BJ (cell line): ENCODE measurements around the gene POLD3. TPM values are rescaled to one million over a fixed set of nuclear protein-coding genes. Genes with fewer than 3 reads are reported as not detected.

Experiments
- CTCF ChIA-PET: fragments of 350-600 bp; formaldehyde crosslinking; extraction: SDS; loops from one replicate; lab custom pipeline; 2021; ENCODE audit warnings: antibody characterized with exemption, inconsistent platforms; lab: Yijun Ruan, JAX
- POLR2A ChIA-PET: fragments of 300-600 bp; sonication (Branson Sonifier 250); formaldehyde crosslinking; extraction: SDS; loops from one replicate; lab custom pipeline; 2021; ENCODE audit warnings: antibody characterized with exemption; lab: Charles Lee
- DNase-seq: peaks from one replicate; pipeline ENCODE4 v3.0.0-alpha.2; 2011; ENCODE audit warnings: low read depth
- H3K27me3 ChIP-seq: 2 replicates; pipeline ENCODE4 v1.6.0; 2011; ENCODE audit warnings: low read length; ENCODE audit not compliant: control insufficient read depth, insufficient read depth
- H3K36me3 ChIP-seq: 2 replicates; pipeline ENCODE4 v1.5.1; 2011; ENCODE audit warnings: low read length; ENCODE audit not compliant: control insufficient read depth, insufficient read depth
- H3K4me3 ChIP-seq: 2 replicates; pipeline ENCODE4 v1.5.1; 2011; ENCODE audit warnings: low read depth, mild to moderate bottlenecking, control low read depth, low read length
- polyA plus RNA-seq: library from polyadenylated mRNA; depleted of rRNA; stranded (reverse); fragments of >200 nt; gene quantifications from 2 replicates; pipeline ENCODE4 v1.2.3, GENCODE V29; 2011
- TF ChIP-seq, protein P1 (sequence below): IDR thresholded peaks from 2 replicates; pipeline ENCODE4 v1.5.1; 2011; ENCODE audit warnings: low read depth, mild to moderate bottlenecking, control low read depth, inconsistent platforms, low read length, moderate library complexity; ENCODE audit not compliant: insufficient read depth

POLD3 gene
- polyA plus RNA-seq, 1 experiment, result 11.4 TPM

- ChIA-PET POLR2A (no interaction called here), CTCF (interaction anchor here (0.8 to 9.9 kb wide), 4 partner anchors 19 to 117 kb away, joined by 3 to 181 read pairs (median 3); no protein-coding TSS in a partner anchor)
- DNase-seq, result no peak
- Histone ChIP-seq H3K4me3 (no peak overlapping the region), H3K27me3 (peaks cover 9% of the 10 kb centered on the region), H3K36me3 (no peaks in the 10 kb centered on the region)
- TF ChIP-seq, protein P1, sequence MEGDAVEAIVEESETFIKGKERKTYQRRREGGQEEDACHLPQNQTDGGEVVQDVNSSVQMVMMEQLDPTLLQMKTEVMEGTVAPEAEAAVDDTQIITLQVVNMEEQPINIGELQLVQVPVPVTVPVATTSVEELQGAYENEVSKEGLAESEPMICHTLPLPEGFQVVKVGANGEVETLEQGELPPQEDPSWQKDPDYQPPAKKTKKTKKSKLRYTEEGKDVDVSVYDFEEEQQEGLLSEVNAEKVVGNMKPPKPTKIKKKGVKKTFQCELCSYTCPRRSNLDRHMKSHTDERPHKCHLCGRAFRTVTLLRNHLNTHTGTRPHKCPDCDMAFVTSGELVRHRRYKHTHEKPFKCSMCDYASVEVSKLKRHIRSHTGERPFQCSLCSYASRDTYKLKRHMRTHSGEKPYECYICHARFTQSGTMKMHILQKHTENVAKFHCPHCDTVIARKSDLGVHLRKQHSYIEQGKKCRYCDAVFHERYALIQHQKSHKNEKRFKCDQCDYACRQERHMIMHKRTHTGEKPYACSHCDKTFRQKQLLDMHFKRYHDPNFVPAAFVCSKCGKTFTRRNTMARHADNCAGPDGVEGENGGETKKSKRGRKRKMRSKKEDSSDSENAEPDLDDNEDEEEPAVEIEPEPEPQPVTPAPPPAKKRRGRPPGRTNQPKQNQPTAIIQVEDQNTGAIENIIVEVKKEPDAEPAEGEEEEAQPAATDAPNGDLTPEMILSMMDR, result no peak
Observed at GRCh38 chr11:74568028-74568427, 24.4 kb upstream of the POLD3 start.

DNA sequence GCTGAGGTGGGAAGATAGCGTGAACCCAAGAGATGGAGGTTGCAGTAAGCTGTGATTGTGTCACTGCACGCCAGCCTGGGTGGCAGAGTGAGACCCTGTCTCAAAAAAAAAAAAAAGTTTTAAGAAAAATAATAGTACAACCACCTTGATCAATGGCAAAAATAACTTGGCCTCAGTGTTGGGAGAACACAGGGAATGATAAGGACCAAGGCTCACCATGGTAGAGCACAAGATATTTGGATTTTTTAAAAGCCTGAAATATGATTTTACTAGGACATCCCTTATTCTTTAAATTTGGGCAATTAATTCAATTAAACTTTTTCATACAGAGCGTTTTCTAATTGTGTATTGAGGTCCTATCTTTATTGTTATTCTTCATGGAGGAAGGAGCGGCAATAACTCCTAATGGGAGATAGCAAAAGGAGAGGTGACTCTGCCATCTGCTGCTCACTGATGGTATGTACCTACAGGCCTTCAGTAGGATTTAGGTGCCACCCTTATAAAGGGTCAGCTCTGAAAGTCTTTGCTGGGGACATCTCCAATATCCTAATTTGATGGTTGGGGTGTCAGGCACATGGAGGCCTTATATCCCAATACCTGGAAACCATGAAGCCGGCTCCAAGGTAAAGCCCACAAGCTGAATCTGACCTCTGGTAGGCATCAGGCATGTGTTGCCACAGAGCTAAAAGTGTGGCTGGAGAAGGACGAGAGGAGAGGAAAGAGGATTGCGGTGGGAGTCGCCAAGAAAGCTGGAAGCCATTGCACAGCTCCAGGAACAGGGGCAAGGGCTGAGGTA is 21.9 kb upstream of the POLD3 start:
- TF ChIP-seq, protein P1, result peak; percentile 66
- Histone ChIP-seq H3K27me3 (peaks cover 9% of the 10 kb centered on the region), H3K4me3 (no peak overlapping the region), H3K36me3 (no peaks in the 10 kb centered on the region)
- CTCF ChIA-PET, result interaction anchor here (0.6 to 9.9 kb wide), 16 partner anchors 9 to 315 kb away, joined by 3 to 181 read pairs (median 4); partner anchors contain the start of gene KCNE3
- DNase-seq, result no peak
- POLR2A ChIA-PET, result no interaction called here

- TF ChIP-seq, protein P1, result no peak
- H3K4me3 ChIP-seq, result no peak overlapping the region
- CTCF ChIA-PET, result interaction anchor here (0.6 to 9.9 kb wide), 14 partner anchors 9 to 316 kb away, joined by 3 to 181 read pairs (median 4); partner anchors contain the start of gene KCNE3
- no peaks in the 10 kb centered on the region for H3K36me3 ChIP-seq
- DNase-seq, result no peak
- POLR2A ChIA-PET, result no interaction called here
- H3K27me3 ChIP-seq, result peaks cover 9% of the 10 kb centered on the region
Observed at GRCh38 chr11:74571062-74571399, 21.4 kb upstream of the POLD3 start.

DNA sequence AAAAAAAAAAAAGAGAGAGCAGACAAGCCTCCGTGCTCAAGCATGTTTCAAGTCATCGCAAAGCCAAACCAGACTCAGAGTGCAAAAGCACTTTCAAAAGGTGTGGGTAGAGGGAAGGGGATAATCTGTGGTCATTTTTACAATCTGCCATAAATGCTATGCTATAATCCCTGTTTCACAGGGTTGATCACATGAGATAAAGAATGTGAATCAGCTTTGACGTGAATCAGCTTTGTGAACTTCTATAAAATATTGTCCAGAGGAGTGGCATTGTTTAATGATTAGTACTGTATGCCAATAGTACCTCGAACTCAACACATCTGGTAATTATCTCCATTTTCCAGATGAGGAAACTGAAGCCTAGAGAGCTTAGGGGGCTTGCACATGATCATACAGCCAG is 20.0 kb upstream of the POLD3 start:
- CTCF ChIA-PET, result interaction anchor here (0.9 to 9.9 kb wide), 7 partner anchors 9 to 317 kb away, joined by 3 to 181 read pairs (median 5); partner anchors contain the start of gene POLD3
- no peak overlapping the region for H3K4me3 ChIP-seq
- POLR2A ChIA-PET, result no interaction called here
- no peaks in the 10 kb centered on the region for H3K36me3 ChIP-seq
- TF ChIP-seq, protein P1, result no peak
- no peak for DNase-seq
- H3K27me3 ChIP-seq, result peaks cover 7% of the 10 kb centered on the region

DNA sequence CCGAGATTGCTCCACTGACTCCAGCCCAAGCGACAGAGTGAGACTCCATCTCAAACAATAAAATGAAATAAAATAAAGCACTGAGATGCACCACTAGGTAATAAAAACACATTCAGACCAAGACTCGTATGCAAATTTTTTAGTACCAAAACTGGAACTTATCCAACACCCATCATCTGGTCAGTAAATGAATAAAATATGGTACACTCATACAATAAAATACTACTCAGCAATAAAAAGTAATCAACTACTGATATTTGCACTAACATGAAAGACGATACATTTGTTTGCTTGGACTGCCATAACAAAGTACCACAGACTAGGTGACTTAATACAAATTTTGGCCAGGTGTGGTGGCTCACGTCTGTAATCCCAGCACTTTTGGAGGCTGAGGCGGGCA is 17.8 kb upstream of the POLD3 start:
- TF ChIP-seq, protein P1, result no peak
- Histone ChIP-seq H3K27me3 (peaks cover 5% of the 10 kb centered on the region), H3K36me3 (no peaks in the 10 kb centered on the region), H3K4me3 (no peak overlapping the region)
- no peak for DNase-seq
- ChIA-PET CTCF (interaction anchor here (0.6 to 0.9 kb wide), 2 partner anchors 128 to 1241 kb away, joined by 3 to 4 read pairs; no protein-coding TSS in a partner anchor), POLR2A (no interaction called here)
